NCI-H1048 (cell line): ENCODE data around the gene HES4.
"Not testable (repeated sequence)": the region's sequence is repeated elsewhere in the genome, so short reads cannot be mapped to it uniquely, and the experiment has no call there.

Experiments
- DNase-seq: peaks from one replicate; lab custom pipeline; 2025; lab: John Stamatoyannopoulos, UW

The HES4 gene

DNA sequence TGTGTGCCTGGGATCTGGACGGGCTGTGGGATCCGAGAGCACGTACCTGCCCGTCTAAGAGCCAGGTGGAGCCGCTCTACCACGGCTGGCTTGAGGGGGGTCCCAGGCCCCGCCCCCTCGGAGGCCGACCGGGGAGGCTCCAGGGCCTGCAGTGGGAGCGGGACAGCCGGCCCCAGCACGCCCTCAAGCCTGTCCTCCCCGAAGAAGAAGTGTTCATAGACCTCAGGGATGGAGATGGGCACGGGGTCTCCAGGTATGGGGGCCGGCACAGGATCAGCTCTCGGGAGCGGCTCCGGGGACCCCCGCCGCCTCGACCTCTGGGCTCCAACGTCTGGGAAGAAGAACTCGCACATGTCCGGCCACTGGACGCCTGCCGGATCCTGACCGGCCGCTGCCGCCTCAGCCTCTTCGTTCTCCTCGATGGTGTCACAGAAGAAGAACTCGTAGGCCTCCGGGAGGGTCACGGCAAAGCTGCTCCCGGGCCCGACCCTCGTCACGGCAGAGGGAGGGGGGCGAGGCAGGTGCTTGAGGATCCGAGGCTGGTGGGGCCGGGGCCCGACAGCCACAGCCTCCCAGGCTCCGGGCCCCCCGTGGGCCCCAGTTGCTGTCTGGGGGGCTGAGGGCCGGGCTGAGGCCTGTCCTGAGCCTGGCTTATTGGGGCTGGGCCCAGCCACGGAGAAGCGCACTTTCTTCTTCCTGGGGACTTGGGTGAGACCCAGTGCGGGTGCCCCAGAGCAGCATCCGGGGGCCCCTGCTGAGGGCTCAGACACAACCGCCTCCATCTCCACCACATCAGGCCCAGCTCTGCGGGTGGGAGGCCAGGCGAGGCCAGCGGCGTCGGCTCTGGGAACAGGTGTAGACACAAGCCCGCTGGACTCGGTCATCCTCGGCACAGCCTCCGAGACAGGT is 20.8 kb downstream of the HES4 start:
- no peak for DNase-seq

DNA sequence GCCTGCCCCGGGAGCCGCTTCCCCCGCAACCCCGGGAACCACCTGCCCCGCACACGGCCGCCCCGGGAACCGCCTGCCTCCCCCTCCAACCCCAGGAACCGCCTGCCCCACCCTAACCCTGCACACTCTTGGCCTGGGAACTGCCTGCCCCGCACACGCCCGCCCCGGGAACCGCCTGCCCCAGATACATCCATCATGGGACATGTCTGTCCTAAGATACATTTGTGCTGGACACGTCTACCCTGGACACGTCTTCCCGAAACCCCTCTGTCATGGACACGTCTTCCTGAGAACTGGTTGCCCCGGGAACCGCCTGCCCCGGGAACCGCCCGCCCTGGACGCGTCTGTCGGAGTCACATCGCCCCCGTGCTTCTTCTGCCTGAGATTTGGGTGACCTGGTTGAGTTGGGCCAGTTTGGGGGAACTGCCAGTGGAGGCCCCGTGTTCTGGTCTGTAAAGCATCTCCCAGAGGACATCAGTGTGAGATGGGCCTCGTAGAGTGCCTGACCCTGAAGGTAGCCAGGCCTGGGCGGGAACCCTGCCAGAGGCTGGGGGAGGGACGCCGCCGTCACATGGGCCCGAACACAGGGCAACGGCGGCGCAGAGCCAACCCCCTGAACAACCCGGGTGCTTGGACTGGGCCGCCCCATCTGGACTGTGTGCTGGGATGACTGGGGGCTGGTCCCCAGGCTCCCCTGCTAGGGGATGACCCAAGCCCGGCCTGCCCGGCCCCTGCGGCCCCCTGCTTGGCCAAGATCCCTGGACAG is 21.6 kb downstream of the HES4 start:
- DNase-seq = no peak

DNA sequence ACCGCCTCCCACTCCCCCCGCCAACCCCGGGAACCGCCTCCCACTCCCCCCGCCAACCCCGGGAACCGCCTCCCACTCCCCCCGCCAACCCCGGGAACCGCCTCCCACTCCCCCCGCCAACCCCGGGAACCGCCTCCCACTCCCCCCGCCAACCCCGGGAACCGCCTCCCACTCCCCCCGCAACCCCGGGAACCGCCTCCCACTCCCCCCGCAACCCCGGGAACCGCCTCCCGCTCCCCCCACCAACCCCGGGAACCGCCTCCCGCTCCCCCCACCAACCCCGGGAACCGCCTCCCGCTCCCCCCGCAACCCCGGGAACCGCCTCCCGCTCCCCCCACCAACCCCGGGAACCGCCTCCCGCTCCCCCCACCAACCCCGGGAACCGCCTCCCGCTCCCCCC is 23.1 kb downstream of the HES4 start:
- not testable (repeated sequence) for DNase-seq

DNA sequence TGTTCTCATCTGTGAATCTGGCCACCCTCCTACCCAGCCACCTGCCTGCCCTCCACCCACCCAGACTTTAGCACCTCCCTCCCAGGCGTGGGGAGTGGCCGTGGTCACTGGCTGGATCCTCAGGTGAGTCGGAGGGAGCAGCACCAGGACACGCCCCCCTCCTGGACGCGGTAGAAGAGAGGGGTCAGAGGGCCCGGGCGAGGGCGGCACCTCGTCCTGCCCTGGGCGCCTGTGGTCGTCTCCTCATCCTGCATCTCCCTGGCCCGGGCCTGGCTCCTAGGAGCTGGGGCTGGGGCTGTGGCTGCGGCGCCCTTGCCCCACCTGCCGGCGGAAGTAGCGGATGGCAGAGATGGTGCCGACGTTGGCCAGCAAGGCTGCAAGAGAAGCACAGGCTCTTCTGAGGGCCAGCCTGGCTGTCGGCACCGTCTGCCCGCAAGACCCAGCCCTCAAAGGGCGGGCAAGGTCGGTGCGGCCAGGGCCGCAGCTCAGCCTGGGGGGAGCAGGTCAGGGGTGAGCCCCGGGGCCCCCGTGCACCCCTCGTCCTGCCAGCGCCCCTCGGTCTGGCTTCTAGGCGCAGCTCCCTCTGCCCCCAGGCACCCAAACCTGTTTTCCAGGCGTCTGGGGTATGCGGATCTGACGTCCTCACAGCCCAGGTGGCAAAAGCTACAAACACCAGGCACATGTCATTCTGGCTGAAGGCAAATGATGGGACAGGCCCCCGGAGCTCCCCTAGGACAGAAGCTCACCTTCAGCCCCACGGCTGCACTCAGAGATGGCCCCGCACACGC is 23.8 kb downstream of the HES4 start:
- no peak for DNase-seq

DNA sequence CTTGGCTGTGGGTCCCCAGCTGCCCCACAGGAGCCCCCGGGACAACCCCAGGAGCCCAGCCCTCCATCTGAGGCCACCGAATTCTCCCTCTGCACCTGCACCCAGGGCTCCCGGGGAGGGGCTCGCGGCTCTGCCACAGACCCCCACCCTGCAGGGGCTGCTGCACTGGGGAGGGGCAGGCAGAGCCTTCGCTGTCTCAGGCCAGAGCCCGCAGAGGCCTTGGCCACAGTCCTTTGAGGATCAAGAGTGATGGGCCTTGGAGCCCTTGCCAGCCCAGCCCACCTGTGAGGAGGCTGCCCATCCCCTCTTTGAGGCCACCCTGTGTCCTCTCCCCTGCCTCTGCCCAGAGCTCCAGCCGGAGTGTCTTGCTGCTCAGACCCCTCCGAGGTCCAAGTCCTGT is 24.5 kb downstream of the HES4 start:
- no peak for DNase-seq

DNA sequence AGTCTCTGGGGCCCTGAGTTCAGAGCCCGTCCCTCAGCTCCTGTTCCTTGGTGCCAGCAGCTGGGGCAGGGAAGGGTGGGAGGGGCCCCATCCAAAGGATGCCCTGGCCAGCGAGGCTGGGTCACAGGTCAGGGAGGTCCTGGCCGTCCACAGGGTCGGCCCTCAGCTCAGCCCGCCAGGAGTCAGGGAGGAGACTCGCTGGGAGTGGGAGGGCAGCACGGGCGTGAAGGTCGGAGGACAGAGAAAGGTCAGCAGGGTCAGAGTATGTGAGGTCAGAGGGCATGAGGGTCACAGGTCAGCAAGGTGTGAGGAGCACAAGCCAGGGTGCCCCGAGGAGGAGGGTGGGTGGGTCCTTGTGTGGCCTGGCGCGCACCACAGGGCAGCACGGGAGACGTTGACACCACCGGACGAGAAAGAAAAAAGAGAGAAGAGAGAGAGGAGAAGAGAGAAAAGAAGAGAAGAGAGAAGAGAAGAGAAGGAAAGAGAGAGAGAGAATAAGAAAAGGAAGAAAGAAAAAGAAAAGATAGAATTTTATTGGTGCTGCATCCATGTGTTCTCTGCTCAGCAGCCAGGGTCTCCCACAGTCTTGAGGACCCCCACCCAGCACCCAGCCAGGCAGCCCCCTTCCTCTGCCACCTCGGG is 25.1 kb downstream of the HES4 start:
- no peak for DNase-seq

DNA sequence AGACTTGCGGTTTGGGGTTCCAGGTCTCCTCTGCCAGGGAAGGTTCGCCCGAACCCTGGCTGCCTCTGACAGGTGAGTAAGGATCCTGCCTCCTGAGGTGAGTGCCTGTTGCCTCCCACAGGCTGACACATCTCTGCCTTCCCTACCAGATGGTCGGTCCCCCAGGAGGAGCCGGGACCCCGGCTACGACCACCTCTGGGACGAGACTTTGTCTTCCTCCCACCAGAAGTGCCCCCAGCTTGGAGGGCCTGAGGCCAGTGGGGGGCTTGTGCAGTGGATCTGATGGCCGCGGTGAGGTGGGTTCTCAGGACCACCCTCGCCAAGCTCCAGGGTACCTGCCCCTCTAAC is 25.6 kb downstream of the HES4 start:
- no peak for DNase-seq

DNA sequence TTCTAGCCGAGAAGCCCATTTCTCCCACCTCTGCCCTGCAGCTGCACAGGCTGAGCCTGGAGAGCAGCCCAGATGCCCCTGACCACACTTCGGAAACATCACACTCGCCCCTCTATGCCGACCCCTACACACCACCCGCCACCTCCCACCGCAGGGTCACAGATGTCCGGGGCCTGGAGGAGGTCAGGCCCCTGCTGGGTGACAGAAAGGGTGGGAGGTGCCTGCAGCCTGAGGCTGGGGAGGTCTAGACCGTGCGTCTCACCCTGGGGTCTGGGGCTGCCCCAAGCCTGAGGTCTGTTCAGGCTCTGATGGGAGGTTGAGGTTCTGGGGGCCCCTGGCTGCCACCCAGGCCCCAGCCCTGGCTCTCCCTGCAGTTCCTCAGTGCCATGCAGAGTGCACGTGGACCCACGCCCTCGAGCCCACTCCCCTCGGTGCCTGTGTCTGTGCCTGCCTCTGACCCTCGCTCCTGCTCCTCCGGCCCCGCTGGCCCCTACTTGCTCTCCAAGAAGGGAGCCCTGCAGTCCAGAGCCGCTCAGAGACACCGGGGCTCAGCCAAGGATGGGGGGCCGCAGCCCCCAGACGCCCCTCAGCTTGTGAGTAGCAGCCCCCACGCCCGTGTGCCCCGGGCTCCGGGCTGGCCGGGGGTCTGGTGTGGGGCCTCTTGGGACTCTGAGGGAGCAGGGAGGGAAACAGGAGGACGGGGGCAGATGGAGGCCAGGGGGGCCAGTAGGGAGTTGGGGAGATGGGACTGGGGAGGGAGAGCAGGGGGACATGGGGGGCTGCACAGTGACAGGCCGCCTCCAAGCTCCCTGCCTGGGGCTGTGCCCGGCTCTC is 26.2 kb downstream of the HES4 start:
- DNase-seq = no peak

DNA sequence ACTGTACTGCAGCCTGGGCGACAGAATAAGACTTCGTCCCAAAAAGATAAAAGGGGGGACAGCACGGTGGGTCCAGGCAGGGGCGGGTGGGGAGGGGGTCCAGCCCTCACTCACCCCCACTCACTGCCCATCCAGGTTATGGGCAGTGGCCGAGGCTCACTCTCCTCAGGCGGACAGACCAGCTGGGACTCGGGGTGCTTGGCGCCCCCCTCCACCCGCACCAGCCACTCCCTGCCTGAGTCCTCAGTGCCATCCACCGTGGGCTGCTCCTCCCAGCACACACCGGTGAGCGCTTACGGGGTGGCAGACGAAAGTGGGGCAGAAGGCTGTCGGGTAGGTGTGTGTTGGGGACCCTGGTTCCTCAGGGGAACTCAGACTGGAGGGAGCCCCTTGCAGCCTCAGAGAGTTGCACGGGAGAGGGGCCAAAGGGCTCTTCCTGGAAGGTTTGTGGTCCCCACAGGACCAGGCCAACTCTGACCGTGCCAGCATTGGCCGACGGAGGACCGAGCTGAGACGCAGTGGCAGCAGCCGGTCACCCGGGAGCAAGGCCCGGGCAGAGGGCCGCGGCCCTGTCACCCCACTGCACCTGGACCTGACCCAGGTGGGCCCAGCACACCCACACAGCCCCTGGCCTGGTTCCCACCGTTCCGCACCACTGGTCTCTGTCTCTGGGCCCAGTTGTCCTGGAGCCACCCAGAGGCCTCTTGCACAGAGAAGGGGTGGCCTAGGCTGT is 27.0 kb downstream of the HES4 start:
- no peak for DNase-seq

DNA sequence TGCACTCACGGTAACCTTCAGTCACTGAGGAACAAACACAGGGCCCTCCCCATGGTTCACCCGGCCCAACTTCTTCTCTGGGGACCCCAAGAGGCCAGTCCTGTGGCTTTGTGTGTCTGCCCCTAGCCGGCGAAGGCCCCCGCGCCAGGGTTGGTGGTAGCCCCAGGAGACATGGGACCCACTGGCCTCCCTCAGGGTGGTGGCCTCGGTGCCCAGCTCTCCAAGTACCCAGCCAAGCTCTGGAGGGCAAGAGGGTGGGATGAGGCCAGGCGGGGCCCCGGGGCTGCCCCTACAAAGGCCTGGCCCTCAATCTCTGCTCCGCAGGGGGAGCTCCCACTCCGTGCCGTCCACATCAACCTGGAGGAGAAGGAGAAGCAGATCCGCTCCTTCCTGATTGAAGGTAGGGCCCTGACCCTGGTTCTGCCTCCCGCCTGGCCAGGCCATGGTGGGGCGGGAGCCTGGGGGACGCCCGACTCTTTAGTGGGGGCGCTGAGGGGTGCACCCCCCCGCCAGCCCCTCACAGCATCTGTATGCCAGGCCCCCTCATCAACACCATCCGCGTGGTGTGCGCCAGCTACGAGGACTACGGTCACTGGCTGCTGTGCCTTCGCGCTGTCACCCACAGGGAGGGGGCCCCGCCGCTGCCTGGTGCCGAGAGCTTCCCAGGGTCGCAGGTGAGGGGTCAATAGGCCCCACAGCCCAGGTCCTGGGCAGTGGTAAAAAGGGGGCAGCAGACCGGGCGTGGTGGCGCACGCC is 28.0 kb downstream of the HES4 start:
- no peak for DNase-seq

DNA sequence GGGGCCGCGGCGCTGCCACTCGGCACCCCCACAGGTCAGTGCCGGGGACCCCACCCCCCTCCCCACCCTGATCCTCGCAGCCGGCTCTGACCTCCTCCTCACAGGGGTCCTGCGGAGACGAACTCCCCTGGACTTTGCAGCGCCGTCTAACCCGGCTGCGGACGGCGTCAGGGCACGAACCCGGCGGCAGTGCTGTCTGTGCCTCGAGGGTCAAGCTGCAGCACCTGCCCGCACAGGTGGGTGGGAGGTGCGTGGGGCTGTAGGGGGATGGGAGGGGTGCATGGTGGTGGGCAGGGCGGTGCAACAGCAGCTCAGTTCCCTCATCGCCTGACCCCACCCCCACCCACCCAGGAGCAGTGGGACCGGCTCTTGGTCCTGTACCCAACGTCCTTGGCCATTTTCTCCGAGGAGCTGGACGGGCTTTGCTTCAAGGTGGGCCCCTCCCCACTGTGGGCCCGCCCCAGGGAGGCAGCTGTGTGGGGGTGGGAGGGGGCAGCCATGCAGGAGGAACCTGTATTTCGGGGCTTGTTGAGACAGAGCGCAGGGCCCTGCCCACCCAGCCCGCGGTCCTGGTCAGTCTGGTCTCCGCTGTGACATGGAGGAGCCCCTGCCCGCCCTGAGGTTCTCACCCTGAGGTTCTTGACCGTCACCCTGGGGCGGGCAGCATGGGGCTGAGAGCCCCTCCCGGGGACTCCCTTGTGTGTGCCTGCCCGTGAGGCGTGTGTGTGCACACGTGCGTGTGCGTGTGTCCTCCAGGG is 28.7 kb downstream of the HES4 start:
- no peak for DNase-seq

DNA sequence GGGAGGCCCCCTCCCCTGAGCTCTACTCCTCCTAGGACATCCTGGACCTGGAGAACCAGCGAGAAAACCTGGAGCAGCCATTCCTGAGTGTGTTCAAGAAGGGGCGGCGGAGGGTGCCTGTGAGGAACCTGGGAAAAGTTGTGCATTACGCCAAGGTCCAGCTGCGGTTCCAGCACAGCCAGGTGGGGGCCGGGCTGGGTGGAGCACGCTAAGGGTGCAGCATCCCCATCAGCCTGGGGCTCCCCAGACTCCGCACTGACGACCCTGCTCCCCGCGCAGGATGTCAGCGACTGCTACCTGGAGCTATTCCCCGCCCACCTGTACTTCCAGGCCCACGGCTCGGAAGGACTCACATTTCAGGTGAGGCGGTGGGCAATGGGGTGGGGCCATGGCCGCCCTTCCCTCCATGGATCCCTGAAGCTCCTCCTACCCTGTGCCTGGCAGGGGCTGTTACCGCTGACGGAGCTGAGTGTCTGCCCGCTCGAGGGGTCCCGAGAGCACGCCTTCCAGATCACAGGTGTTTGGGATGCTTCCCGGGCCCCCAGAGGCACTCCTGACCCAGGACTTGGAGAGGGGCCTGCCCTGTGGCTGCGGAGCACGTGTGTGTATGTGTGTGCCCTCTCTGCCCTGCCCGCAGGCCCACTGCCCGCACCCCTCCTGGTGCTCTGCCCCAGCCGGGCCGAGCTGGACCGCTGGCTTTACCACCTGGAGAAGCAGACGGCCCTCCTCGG is 29.5 kb downstream of the HES4 start:
- no peak for DNase-seq

DNA sequence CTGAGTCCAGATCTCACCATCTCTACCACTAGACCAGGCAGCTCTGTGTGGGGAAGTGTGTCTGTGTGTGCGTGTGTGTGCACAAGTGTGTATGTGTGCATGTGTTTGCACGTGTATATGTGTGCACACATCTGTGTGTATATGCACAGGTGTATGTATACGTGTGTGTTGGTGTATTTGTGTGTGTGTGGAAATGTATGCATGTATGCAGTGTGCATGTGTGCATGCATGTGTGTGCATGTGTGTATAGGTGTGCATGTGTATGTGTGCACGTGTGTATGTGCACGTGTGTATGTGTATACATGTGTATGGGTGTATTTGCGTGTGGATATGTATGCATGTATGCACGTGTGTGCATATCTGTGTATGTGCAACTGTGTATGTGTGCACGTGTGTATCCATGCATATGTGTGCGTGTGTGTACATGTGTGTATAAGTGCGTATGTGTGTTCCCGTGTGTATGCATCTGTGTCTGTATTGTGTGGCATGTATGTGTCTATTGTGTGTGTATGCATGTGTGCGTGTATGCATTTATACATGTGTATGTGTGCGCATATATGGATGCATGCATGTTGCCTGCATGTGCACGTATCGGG is 30.5 kb downstream of the HES4 start:
- DNase-seq = no peak

DNA sequence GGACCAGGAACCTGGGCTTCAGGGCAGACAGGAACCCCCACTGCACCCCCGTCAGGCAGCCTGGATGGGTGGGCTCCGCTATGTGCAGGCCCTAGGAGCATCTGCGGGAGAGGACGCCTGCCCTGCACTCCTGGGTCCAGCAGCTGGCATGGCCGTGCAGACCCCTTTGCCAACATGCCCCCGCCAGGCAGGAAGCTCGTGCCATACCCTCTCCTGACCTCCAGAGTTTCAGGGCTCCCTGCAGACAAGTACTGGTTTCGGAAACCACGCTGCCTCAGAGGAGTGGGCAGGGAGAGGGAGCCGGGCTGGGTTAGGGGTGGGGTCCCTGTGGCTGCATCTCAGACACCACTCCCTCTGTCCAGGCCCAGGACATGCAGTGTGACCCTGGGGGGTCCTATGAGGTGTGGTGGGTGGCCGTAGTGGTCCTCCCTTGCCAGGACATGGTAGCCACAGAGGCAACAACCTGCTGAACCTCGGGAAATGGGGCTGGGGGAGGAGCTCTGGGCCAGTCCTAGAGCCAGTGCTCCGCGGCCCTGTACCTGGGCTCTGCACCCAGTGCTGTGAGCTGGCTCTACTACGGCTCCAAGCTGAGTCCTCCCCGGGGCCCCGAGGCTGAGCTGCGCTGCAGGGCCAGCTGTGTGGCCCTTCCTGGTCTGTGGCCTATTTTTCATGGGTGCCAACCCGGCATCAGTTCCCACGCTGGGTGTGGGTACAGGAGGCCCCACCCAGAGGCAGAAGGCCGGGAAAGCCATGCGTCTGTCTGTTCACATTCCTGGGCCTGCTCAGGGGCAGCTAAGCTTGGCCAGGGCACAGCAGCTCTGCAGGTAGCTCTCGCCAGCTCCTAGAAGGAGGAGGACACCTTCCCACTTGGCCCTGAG is 32.2 kb downstream of the HES4 start:
- no peak for DNase-seq

DNA sequence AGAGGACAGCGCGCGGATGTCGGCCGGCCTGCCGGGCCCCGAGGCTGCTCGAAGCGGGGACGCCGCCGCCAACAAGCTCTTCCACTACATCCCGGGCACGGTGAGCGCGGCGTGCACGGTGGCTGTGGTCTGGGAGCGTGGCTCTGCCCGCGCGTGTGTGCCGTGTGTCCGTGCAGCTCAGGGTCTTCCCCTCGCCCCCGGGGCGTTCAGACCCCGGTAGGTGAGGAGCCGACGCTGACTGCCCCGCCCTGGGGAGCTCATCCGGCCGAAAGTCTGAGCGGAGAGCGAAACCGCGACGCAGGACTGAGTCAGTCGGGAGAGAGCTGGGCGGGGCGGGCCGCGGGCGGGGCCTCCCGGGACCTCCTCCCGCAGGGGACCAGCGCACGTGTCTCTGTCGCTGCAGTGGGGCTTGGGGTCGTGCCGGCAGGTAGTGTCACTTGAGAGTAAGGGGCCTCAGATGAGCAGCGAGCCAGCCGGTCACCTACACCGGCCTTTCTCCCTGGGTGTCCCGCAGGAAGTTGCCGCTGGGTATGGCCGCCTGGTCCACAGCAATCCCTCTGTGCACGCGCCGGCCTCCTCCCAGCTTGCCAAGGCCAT is 33.1 kb downstream of the HES4 start:
- DNase-seq = no peak

DNA sequence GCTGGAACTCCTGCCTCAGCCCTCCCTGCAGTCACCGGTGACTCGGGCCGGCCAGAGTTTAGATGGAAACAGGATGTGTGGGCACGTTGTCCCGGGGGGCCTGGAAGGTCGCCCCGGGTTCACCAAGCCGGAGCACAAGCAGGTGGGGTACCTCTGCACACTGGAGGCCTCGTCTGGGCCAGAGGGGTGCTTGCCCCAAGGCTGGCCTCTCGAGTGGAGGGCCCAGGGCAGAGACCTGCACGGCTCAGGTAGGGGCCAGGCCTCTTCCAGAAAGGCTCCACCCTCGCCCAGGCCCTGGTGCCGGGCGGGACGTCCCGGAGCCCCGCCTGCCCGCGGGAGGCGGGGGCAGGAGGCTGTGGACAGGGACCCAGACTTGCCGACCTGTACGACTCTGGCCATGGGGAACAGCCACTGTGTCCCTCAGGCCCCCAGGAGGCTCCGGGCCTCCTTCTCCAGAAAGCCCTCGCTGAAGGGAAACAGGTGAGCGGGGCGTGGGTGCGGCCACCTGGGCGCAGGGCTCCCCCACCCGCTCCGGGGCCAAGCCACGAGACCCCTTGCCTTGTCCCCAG is 33.7 kb downstream of the HES4 start, which contains the start of gene PLEKHN1:
Gene PLEKHN1 (plus strand): TSS at position 348 of the 569 bp plus-strand sequence. CDS start 50 bp downstream, at position 398.
- DNase-seq = no peak
